ENCODE measurements around the gene HYAL3. TPM values are rescaled to one million over a fixed set of nuclear protein-coding genes. Genes with fewer than 3 reads are reported as not detected.

HYAL3 gene
- total and polyA plus RNA-seq, 2 experiments from 2014 or later, result 2.4 to 7.1 TPM

DNA sequence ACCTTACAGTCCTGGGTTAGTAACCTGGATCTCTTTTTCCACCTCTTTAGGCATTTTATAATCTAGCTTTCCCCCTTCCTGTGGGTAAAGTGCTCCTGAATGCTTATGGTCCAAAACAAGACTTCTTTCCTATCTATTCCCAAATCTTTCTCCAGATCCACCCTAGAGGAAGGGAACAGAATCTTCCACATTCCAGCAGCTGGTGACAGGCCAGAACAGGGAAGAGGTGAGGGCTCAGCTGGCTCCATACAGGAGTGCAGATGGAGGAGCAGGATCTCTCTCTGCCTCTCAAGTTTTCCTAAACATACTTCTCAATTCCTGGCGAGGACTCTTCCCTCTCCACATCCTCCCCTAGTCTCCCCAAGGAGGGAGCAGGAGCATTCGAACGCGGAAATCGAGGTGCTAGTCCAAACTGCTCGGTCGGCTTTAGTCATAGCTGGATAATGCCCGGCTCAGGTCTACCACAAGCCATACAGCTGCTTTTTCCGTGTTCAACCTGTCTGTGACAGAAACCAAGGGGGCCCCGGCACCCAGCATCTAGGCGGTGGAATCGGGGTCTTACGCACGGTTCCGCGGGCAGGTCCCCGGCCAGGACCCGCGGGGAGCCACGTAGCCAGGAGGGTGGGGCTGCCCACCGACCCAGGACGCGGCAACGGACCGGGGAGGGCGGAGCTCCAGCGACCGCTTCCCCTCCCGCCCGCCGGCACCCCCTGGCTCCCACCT is 37.4 kb upstream of the HYAL3 start (continued):
- TF ChIP-seq, protein P1, sequence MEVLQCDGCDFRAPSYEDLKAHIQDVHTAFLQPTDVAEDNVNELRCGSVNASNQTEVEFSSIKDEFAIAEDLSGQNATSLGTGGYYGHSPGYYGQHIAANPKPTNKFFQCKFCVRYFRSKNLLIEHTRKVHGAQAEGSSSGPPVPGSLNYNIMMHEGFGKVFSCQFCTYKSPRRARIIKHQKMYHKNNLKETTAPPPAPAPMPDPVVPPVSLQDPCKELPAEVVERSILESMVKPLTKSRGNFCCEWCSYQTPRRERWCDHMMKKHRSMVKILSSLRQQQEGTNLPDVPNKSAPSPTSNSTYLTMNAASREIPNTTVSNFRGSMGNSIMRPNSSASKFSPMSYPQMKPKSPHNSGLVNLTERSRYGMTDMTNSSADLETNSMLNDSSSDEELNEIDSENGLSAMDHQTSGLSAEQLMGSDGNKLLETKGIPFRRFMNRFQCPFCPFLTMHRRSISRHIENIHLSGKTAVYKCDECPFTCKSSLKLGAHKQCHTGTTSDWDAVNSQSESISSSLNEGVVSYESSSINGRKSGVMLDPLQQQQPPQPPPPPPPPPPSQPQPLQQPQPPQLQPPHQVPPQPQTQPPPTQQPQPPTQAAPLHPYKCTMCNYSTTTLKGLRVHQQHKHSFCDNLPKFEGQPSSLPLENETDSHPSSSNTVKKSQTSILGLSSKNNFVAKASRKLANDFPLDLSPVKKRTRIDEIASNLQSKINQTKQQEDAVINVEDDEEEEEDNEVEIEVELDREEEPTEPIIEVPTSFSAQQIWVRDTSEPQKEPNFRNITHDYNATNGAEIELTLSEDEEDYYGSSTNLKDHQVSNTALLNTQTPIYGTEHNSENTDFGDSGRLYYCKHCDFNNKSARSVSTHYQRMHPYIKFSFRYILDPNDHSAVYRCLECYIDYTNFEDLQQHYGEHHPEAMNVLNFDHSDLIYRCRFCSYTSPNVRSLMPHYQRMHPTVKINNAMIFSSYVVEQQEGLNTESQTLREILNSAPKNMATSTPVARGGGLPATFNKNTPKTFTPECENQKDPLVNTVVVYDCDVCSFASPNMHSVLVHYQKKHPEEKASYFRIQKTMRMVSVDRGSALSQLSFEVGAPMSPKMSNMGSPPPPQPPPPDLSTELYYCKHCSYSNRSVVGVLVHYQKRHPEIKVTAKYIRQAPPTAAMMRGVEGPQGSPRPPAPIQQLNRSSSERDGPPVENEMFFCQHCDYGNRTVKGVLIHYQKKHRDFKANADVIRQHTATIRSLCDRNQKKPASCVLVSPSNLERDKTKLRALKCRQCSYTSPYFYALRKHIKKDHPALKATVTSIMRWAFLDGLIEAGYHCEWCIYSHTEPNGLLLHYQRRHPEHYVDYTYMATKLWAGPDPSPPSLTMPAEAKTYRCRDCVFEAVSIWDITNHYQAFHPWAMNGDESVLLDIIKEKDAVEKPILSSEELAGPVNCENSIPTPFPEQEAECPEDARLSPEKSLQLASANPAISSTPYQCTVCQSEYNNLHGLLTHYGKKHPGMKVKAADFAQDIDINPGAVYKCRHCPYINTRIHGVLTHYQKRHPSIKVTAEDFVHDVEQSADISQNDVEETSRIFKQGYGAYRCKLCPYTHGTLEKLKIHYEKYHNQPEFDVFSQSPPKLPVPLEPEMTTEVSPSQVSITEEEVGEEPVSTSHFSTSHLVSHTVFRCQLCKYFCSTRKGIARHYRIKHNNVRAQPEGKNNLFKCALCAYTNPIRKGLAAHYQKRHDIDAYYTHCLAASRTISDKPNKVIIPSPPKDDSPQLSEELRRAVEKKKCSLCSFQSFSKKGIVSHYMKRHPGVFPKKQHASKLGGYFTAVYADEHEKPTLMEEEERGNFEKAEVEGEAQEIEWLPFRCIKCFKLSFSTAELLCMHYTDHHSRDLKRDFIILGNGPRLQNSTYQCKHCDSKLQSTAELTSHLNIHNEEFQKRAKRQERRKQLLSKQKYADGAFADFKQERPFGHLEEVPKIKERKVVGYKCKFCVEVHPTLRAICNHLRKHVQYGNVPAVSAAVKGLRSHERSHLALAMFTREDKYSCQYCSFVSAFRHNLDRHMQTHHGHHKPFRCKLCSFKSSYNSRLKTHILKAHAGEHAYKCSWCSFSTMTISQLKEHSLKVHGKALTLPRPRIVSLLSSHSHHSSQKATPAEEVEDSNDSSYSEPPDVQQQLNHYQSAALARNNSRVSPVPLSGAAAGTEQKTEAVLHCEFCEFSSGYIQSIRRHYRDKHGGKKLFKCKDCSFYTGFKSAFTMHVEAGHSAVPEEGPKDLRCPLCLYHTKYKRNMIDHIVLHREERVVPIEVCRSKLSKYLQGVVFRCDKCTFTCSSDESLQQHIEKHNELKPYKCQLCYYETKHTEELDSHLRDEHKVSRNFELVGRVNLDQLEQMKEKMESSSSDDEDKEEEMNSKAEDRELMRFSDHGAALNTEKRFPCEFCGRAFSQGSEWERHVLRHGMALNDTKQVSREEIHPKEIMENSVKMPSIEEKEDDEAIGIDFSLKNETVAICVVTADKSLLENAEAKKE (CRISPR knock-in tag; IDR thresholded peaks at IDR 0.05), result no peak
- TF ChIP-seq POLR2AphosphoS5 (IDR thresholded peaks at IDR 0.05; ENCODE audit: low read depth) (no peak), ZNF114 (CRISPR knock-in tag; IDR thresholded peaks at IDR 0.05) (no peak), NANOG (IDR thresholded peaks at IDR 0.05; ENCODE audit: borderline replicate concordance) (no peak), EZH2 (IDR thresholded peaks at IDR 0.05; ENCODE audit: low read depth, unreplicated experiment) (no peak)

DNA sequence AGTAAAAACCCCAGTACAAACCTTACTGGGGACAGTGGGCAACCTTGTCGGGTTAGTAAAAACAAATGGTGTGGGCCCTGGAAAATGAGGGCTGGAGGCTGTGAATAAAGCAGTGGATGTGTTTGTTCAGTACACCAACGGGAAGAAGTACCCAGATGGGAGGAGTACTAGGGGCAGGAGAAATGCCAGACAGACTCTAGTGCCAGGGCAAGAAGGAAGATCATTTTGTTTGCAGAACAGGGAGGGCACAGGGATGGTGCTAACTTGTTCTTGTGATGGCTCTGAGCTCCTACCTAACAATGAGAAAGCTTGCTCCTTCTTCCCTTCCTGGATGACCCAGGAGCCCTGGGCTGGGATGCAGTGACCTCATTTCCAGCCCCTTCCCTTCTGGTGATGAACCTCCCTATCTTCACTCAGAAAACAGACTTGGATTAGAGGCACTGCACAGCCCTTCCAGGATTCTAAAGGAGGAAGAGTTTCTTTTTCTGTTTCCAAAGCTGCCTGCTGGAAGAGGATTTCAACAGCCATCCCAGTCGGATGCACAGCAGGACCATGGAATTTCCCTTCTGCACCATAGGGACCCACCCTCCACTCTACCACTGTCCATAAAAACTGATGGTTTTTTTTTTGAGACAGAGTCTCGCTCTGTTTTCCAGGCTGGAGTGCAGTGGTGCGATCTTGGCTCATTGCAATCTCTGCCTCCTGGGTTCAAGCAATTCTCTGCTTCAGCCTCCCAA is 35.3 kb upstream of the HYAL3 start:
- ATAC-seq (no peak), DNase-seq (ENCODE audit: low spot score) (no peak)
- peaks cover 15% of the 10 kb centered on the region for H3K27me3 ChIP-seq (ENCODE audit: insufficient read depth)
- H3K4me2 ChIP-seq, result no peak overlapping the region
- H3K27ac Mint-ChIP-seq, result no peak overlapping the region
- peaks cover 36% of the 10 kb centered on the region for H3K79me2 ChIP-seq (replicated peaks; ENCODE audit: insufficient read depth)
- 0 out of 3 replicates have a peak overlapping the region, but pooled peaks have one; percentile 14 for H3K4me3 Mint-ChIP-seq
- peaks cover 26% of the 10 kb centered on the region for H3K36me3 Mint-ChIP-seq (ENCODE audit: low read depth)
- H3K27me3 Mint-ChIP-seq (ENCODE audit: insufficient read depth, low read depth, poor library complexity), result peaks cover 27% of the 10 kb centered on the region
- H3K27ac ChIP-seq (ENCODE audit: low read depth), result no peak overlapping the region
- peaks cover 27% of the 10 kb centered on the region for H3K4me1 Mint-ChIP-seq
- peaks cover under 1% of the 10 kb centered on the region; the same call in 1 of the 3 replicates for H3K9me3 Mint-ChIP-seq
- H4K20me1 ChIP-seq (replicated peaks; ENCODE audit: insufficient read depth), result peaks cover 17% of the 10 kb centered on the region
- peaks cover 31% of the 10 kb centered on the region for H3F3A ChIP-seq (replicated peaks; ENCODE audit: low read depth)
- H3K36me3 ChIP-seq (ENCODE audit: insufficient read depth), result peaks cover 8% of the 10 kb centered on the region
- no peak overlapping the region for H2AFZ ChIP-seq
- no peaks in the 10 kb centered on the region for H3K9me2 ChIP-seq (ENCODE audit: insufficient read depth)
- peaks cover 16% of the 10 kb centered on the region for H3K4me1 ChIP-seq (ENCODE audit: insufficient read depth)
- no peak overlapping the region for H3K4me3 ChIP-seq
- no peak for TF ChIP-seq POLR2AphosphoS5 (IDR thresholded peaks at IDR 0.05; ENCODE audit: low read depth)
- TF ChIP-seq, protein P2, sequence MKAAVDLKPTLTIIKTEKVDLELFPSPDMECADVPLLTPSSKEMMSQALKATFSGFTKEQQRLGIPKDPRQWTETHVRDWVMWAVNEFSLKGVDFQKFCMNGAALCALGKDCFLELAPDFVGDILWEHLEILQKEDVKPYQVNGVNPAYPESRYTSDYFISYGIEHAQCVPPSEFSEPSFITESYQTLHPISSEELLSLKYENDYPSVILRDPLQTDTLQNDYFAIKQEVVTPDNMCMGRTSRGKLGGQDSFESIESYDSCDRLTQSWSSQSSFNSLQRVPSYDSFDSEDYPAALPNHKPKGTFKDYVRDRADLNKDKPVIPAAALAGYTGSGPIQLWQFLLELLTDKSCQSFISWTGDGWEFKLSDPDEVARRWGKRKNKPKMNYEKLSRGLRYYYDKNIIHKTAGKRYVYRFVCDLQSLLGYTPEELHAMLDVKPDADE (IDR thresholded peaks at IDR 0.05), result no peak
- TF ChIP-seq, protein P1 (CRISPR knock-in tag; IDR thresholded peaks at IDR 0.05), result no peak

Measured in GM23338 (cell line).